H1 (cell line): ENCODE measurements around the gene LGALS9. TPM values are rescaled to one million over a fixed set of nuclear protein-coding genes. Genes with fewer than 3 reads are reported as not detected.

Source experiments
- CTCF ChIA-PET: fragments of 300-600 bp; sonication (Branson Sonifier 250); formaldehyde crosslinking; loops from one replicate; lab custom pipeline; 2021; ENCODE audit not compliant: partially characterized antibody; lab: Charles Lee
- POLR2A ChIA-PET: fragments of 300-600 bp; sonication (Branson Sonifier 250); formaldehyde crosslinking; loops from one replicate; lab custom pipeline; 2021; ENCODE audit warnings: inconsistent platforms; ENCODE audit not compliant: partially characterized antibody; lab: Charles Lee
- DNase-seq, 2 experiments: peaks; one replicate each; pipeline versions ENCODE4 v3.0.0 to v3.0.0-alpha.2; 2010 to 2022; ENCODE audit warnings: low spot score in 2 of 2, low read depth in 1 of 2, mixed read lengths in 1 of 2
- FAIRE-seq: peaks from 2 replicates; lab custom pipeline; 2011; peaks lifted over from hg19 to GRCh38; lab: Jason Lieb, UNC
- H2AFZ ChIP-seq: 2 replicates; pipeline ENCODE4 v1.8.1; 2012; ENCODE audit warnings: low read length, inconsistent platforms
- H2AK5ac ChIP-seq: 2 replicates; pipeline ENCODE4 v1.6.1; 2013; ENCODE audit warnings: low read depth, low read length
- H2BK120ac ChIP-seq: replicated peaks from 2 replicates; pipeline ENCODE3; 2013; ENCODE audit warnings: low read depth, low read length, inconsistent platforms
- H2BK12ac ChIP-seq: 2 replicates; pipeline ENCODE4 v1.6.1; 2013; ENCODE audit warnings: low read depth, low read length
- H2BK15ac ChIP-seq: 2 replicates; pipeline ENCODE4 v1.6.1; 2013; ENCODE audit warnings: low read length
- H2BK20ac ChIP-seq: 2 replicates; pipeline ENCODE4 v1.6.1; 2013; ENCODE audit warnings: low read length
- H2BK5ac ChIP-seq: 2 replicates; pipeline ENCODE4 v1.6.1; 2013; ENCODE audit warnings: low read depth, low read length
- H3K14ac ChIP-seq: 2 replicates; pipeline ENCODE4 v1.6.1; 2013; ENCODE audit warnings: inconsistent platforms; ENCODE audit not compliant: insufficient read length
- H3K18ac ChIP-seq: 2 replicates; pipeline ENCODE4 v1.6.1; 2013; ENCODE audit warnings: low read length; ENCODE audit errors: extremely low read depth
- H3K23ac ChIP-seq: 2 replicates; pipeline ENCODE4 v1.6.1; 2013; ENCODE audit warnings: inconsistent platforms; ENCODE audit not compliant: insufficient read length
- H3K23me2 ChIP-seq: 2 replicates; pipeline ENCODE4 v1.6.1; 2013; ENCODE audit warnings: low read depth, low read length
- H3K27ac ChIP-seq: 2 replicates; pipeline ENCODE4 v1.6.1; 2011; ENCODE audit warnings: low read depth, low read length, inconsistent platforms
- H3K27me3 ChIP-seq, 4 experiments: replicated peaks in 1 of 4; 1 replicate in 1 of 4; 2 replicates in 3 of 4; pipeline versions ENCODE4 v1.6.1 to v1.8.1; 2011 to 2013; ENCODE audit warnings: low read length in 3 of 4, mild to moderate bottlenecking in 3 of 4, inconsistent platforms in 2 of 4, mixed read lengths in 2 of 4, moderate library complexity in 1 of 4; ENCODE audit not compliant: control insufficient read depth in 3 of 4, insufficient read depth in 3 of 4; ENCODE audit errors: extremely low read depth in 1 of 4
- H3K36me3 ChIP-seq, 4 experiments: 2 replicates each; pipeline versions ENCODE4 v1.6.1 to v1.8.1; 2011 to 2013; ENCODE audit warnings: mild to moderate bottlenecking in 4 of 4, low read length in 3 of 4, moderate library complexity in 2 of 4, control low read depth in 1 of 4, inconsistent platforms in 1 of 4; ENCODE audit not compliant: insufficient read depth in 4 of 4, control insufficient read depth in 2 of 4
- H3K4ac ChIP-seq: replicated peaks from 2 replicates; pipeline ENCODE3; 2013; ENCODE audit warnings: low read length, low read depth, mixed read lengths, inconsistent platforms; ENCODE audit not compliant: insufficient read length
- H3K4me1 ChIP-seq, 4 experiments: replicated peaks in 1 of 4; 1 replicate in 1 of 4; 2 replicates in 3 of 4; pipeline versions ENCODE4 v1.6.1 to v1.8.1; 2011 to 2013; ENCODE audit warnings: low read length in 3 of 4, inconsistent platforms in 2 of 4, mixed read lengths in 1 of 4; ENCODE audit not compliant: insufficient read depth in 4 of 4, control insufficient read depth in 3 of 4
- H3K4me2 ChIP-seq, 2 experiments: 2 replicates each; pipeline versions ENCODE4 v1.6.1 to v1.8.1; 2011 to 2013; ENCODE audit warnings: low read depth in 2 of 2, low read length in 2 of 2, control low read depth in 1 of 2, inconsistent platforms in 1 of 2, mild to moderate bottlenecking in 1 of 2; ENCODE audit not compliant: insufficient read depth in 1 of 2
- H3K4me3 ChIP-seq, 4 experiments: fragments of 200-600, 300-600 bp in 1 of 4; sonication (generic), shearing (Covaris generic), sonication (Bioruptor Twin) in 1 of 4; 2 replicates each; pipeline versions ENCODE4 v1.5.1 to v1.8.1; 2011 to 2016; ENCODE audit warnings: low read length in 4 of 4, low read depth in 3 of 4, control low read depth in 2 of 4, inconsistent platforms in 2 of 4, mild to moderate bottlenecking in 2 of 4, mixed read lengths in 1 of 4, moderate library complexity in 1 of 4; ENCODE audit not compliant: insufficient read depth in 2 of 4; ENCODE audit errors: extremely low read depth in 1 of 4
- H3K56ac ChIP-seq: replicated peaks from 2 replicates; pipeline ENCODE3; 2013; ENCODE audit warnings: low read depth, mild to moderate bottlenecking, mixed read lengths, low read length, inconsistent platforms; ENCODE audit not compliant: insufficient read length
- H3K79me1 ChIP-seq: 2 replicates; pipeline ENCODE4 v1.6.1; 2013; ENCODE audit warnings: low read depth, low read length, control low read depth
- H3K79me2 ChIP-seq, 2 experiments: 2 replicates each; pipeline versions ENCODE4 v1.6.1 to v1.8.1; 2012 to 2013; ENCODE audit warnings: low read length in 2 of 2, mild to moderate bottlenecking in 2 of 2, inconsistent platforms in 1 of 2; ENCODE audit not compliant: insufficient read depth in 2 of 2, control insufficient read depth in 1 of 2
- H3K9ac ChIP-seq, 4 experiments: replicated peaks in 1 of 4; 1 replicate in 1 of 4; 2 replicates in 3 of 4; pipeline versions ENCODE4 v1.6.1 to v1.8.1; 2011 to 2013; ENCODE audit warnings: low read depth in 3 of 4, low read length in 3 of 4, control low read depth in 2 of 4, mild to moderate bottlenecking in 2 of 4, moderate library complexity in 2 of 4, inconsistent platforms in 1 of 4; ENCODE audit errors: extremely low read depth in 1 of 4
- H3K9me3 ChIP-seq, 2 experiments: 2 replicates each; pipeline versions ENCODE4 v1.6.1 to v1.8.1; 2012 to 2013; ENCODE audit warnings: mild to moderate bottlenecking in 2 of 2, moderate library complexity in 2 of 2, control low read depth in 1 of 2, inconsistent platforms in 1 of 2, low read depth in 1 of 2, low read length in 1 of 2, mixed read lengths in 1 of 2; ENCODE audit not compliant: insufficient read depth in 2 of 2
- H4K20me1 ChIP-seq, 2 experiments: replicated peaks in 1 of 2; 2 replicates each; pipeline versions ENCODE3 to v1.8.1; 2011 to 2013; ENCODE audit warnings: inconsistent platforms in 2 of 2, low read length in 2 of 2, mild to moderate bottlenecking in 1 of 2; ENCODE audit not compliant: insufficient read depth in 2 of 2, control insufficient read depth in 1 of 2
- H4K5ac ChIP-seq: 2 replicates; pipeline ENCODE4 v1.6.1; 2013; ENCODE audit warnings: low read length, low read depth, mixed read lengths, inconsistent platforms; ENCODE audit not compliant: insufficient read length
- H4K8ac ChIP-seq: 2 replicates; pipeline ENCODE4 v1.8.0; 2013; ENCODE audit warnings: mild to moderate bottlenecking, moderate library complexity, low read length, inconsistent platforms; ENCODE audit not compliant: insufficient read depth; ENCODE audit errors: extremely low read depth
- H4K91ac ChIP-seq: replicated peaks from 2 replicates; pipeline ENCODE3; 2013; ENCODE audit warnings: low read length, mixed read lengths, inconsistent platforms; ENCODE audit not compliant: insufficient read length
- RAD21 ChIP-seq, 2 experiments: IDR thresholded peaks in 1 of 2; conservative IDR thresholded peaks in 1 of 2; 2 replicates each; pipeline ENCODE4 v1.6.1; 2011; ENCODE audit warnings: low read depth in 2 of 2, low read length in 2 of 2, improper control_type of control experiment in 1 of 2, inconsistent platforms in 1 of 2, mild to moderate bottlenecking in 1 of 2, moderate library complexity in 1 of 2
- RFX5 ChIP-seq: IDR thresholded peaks from 2 replicates; pipeline ENCODE4 v1.6.1; 2011; ENCODE audit warnings: low read depth, low read length, improper control_type of control experiment, borderline replicate concordance
- SUZ12 ChIP-seq: fragments of 200-600 bp; sonication (generic); IDR thresholded peaks from 2 replicates; pipeline ENCODE4 v1.6.1; 2012; ENCODE audit warnings: mild to moderate bottlenecking, inconsistent platforms, low read length, moderate library complexity, mixed read lengths
- TAF7 ChIP-seq: optimal IDR thresholded peaks from 2 replicates; pipeline ENCODE3; 2011; ENCODE audit warnings: low read depth, mild to moderate bottlenecking, inconsistent platforms, low read length, moderate library complexity, borderline replicate concordance
- WGBS, 2 experiments: shearing (Covaris generic) in 1 of 2; methylation state at CpG; one replicate each; pipeline versions ENCODE4 v1.1.6 to v1.1.7; 2013 to 2015; ENCODE audit warnings: low lambda C conversion rate in 2 of 2, mixed read lengths in 2 of 2, inconsistent platforms in 1 of 2, low coverage in 1 of 2, missing lambda C conversion rate in 1 of 2; ENCODE audit not compliant: insufficient replicate concordance in 2 of 2, insufficient coverage in 1 of 2, insufficient read length in 1 of 2; ENCODE audit errors: extremely low coverage in 1 of 2, missing lambda C conversion rate in 1 of 2; 5-methylcytosine and 5-hydroxymethylcytosine counted together
- polyA plus RNA-seq, 7 experiments: library from polyadenylated mRNA; depleted of rRNA in 3 of 7; stranded (reverse) in 5 of 7; unstranded in 2 of 7; fragments of >200 nt in 5 of 7; fragments of 200-250 nt in 2 of 7; gene quantifications; 1 replicate in 5 of 7; 2 replicates in 1 of 7; 4 replicates in 1 of 7; pipeline versions ENCODE4 v1.2.1 to v1.2.3, GENCODE V29; 2011 to 2013; ENCODE audit warnings: missing spikeins in 2 of 7, mixed read lengths in 2 of 7
- total RNA-seq: library from RNA; stranded (reverse); fragmentation: NEBNext Ultra II Directional; extraction: Animal tissue kit (Norgen Biotek cat#: 25700); gene quantifications from 2 replicates; pipeline ENCODE4 v1.2.1, GENCODE V29; 2021

Gene LGALS9
- total and polyA plus RNA-seq, 2 of the 8 experiments (the other 6 are each of a cell fraction or from before 2014, with no cell fraction given), result 0.95 to 1.7 TPM

- 90% methylated on average over 3 of the region's 3 CpGs; no CpG with 5 or more reads in 1 of the 2 experiments for WGBS, 2 experiments
- Histone ChIP-seq H4K8ac (no peak overlapping the region), H3K27me3 (no peaks in the 10 kb centered on the region), H4K5ac (no peak overlapping the region), H3K23ac (no peak overlapping the region), H3K4me2 (no peak overlapping the region), H3K79me2 (no peaks in the 10 kb centered on the region), H2BK120ac (no peak overlapping the region), H2BK15ac (no peak overlapping the region), H2AK5ac (no peak overlapping the region), H3K9me3 (no peaks in the 10 kb centered on the region), H3K18ac (no peak overlapping the region), H3K23me2 (no peaks in the 10 kb centered on the region), H3K4ac (no peak overlapping the region), H2BK5ac (no peak overlapping the region), H2AFZ (no peak overlapping the region), H4K20me1 (peaks cover 0 to 2% of the 10 kb centered on the region in 2 experiments), H4K91ac (no peak overlapping the region), H3K4me1 (0 out of 7 replicates have a peak, but pooled peaks cover 0 to 2% (median 0%) of the 10 kb centered on the region in 4 experiments), H3K4me3 (no peak overlapping the region), H2BK12ac (no peak overlapping the region), H2BK20ac (no peak overlapping the region), H3K56ac (no peak overlapping the region), H3K9ac (no peak overlapping the region), H3K36me3 (no peaks in the 10 kb centered on the region), H3K79me1 (no peaks in the 10 kb centered on the region), H3K27ac (no peak overlapping the region), H3K14ac (no peak overlapping the region)
- POLR2A ChIA-PET, result no interaction called here
- FAIRE-seq, result no peak
- no peak for DNase-seq
- TF ChIP-seq RFX5 (no peak), RAD21 (IDR thresholded peaks at IDR 0.05 in 1 of 2, conservative IDR thresholded peaks at IDR 0.05 in 1 of 2; ENCODE audit: low read depth in 2 of 2, low read length in 2 of 2) (no peak), SUZ12 (no peak), TAF7 (no peak)
- CTCF ChIA-PET, result interaction anchor here (1.1 to 13.3 kb wide), 4 partner anchors 11 to 97 kb away, joined by 4 to 150 read pairs (median 4); no protein-coding TSS in a partner anchor
Measured at GRCh38 chr17:27590864-27591263, 40.1 kb upstream of the LGALS9 start.
